Nephron progenitor cell (in vitro differentiated cells): ENCODE measurements around the gene EMILIN3.

Experiments
- DNase-seq: peaks from one replicate; pipeline ENCODE4 v3.0.0; 2021
- H3K27ac Mint-ChIP-seq: 2 replicates; pipeline ENCODE4 v1.8.0; 2021; ENCODE audit warnings: mild to moderate bottlenecking, moderate library complexity, mixed read lengths
- H3K27me3 Mint-ChIP-seq: 2 replicates; pipeline ENCODE4 v1.8.0; 2021; ENCODE audit warnings: mild to moderate bottlenecking, low read depth, mixed read lengths; ENCODE audit not compliant: poor library complexity
- H3K36me3 Mint-ChIP-seq: 2 replicates; pipeline ENCODE4 v1.8.0; 2021; ENCODE audit warnings: low read depth, mixed read lengths
- H3K4me1 Mint-ChIP-seq: 2 replicates; pipeline ENCODE4 v1.8.0; 2021; ENCODE audit warnings: mixed read lengths
- H3K4me3 Mint-ChIP-seq: 2 replicates; pipeline ENCODE4 v1.8.0; 2021; ENCODE audit warnings: mild to moderate bottlenecking, moderate library complexity, mixed read lengths
- H3K9me3 Mint-ChIP-seq: 2 replicates; pipeline ENCODE4 v1.8.0; 2021; ENCODE audit warnings: mild to moderate bottlenecking, moderate library complexity, mixed read lengths
- CTCF ChIP-seq: fragments of 200-600 bp; sonication (generic); IDR thresholded peaks from 2 replicates; pipeline ENCODE4 v1.5.0; 2021; ENCODE audit warnings: antibody characterized with exemption

Gene EMILIN3

GRCh38 chr20:41356951-41357350 lies 9.7 kb downstream of the EMILIN3 start:
- no peaks in the 10 kb centered on the region for H3K4me1 Mint-ChIP-seq
- TF ChIP-seq CTCF: no peak
- no peak for DNase-seq
- no peak overlapping the region for H3K4me3 Mint-ChIP-seq
- no peak overlapping the region for H3K27ac Mint-ChIP-seq
- no peaks in the 10 kb centered on the region for H3K9me3 Mint-ChIP-seq
- H3K36me3 Mint-ChIP-seq: no peaks in the 10 kb centered on the region
- peaks cover 9% of the 10 kb centered on the region for H3K27me3 Mint-ChIP-seq

GRCh38 chr20:41355598-41356203 lies 10.9 kb downstream of the EMILIN3 start:
- no peak overlapping the region for H3K27ac Mint-ChIP-seq
- H3K9me3 Mint-ChIP-seq: no peaks in the 10 kb centered on the region
- no peaks in the 10 kb centered on the region for H3K4me1 Mint-ChIP-seq
- no peak for DNase-seq
- no peak for TF ChIP-seq CTCF
- H3K36me3 Mint-ChIP-seq: no peaks in the 10 kb centered on the region
- H3K27me3 Mint-ChIP-seq: peaks cover 9% of the 10 kb centered on the region
- H3K4me3 Mint-ChIP-seq: no peak overlapping the region

- TF ChIP-seq CTCF: no peak
- no peak overlapping the region for H3K4me3 Mint-ChIP-seq
- H3K4me1 Mint-ChIP-seq: no peaks in the 10 kb centered on the region
- H3K27me3 Mint-ChIP-seq: peaks cover 6% of the 10 kb centered on the region
- no peak overlapping the region for H3K27ac Mint-ChIP-seq
- H3K9me3 Mint-ChIP-seq: no peaks in the 10 kb centered on the region
- H3K36me3 Mint-ChIP-seq: no peaks in the 10 kb centered on the region
- DNase-seq: no peak
Observed at GRCh38 chr20:41355192-41355591, 11.4 kb downstream of the EMILIN3 start.

GRCh38 chr20:41353530-41353929 lies 13.1 kb downstream of the EMILIN3 start:
- peaks cover 5% of the 10 kb centered on the region for H3K27me3 Mint-ChIP-seq

GRCh38 chr20:41352666-41353065 lies 14.0 kb downstream of the EMILIN3 start:
- Mint-ChIP-seq H3K27ac (no peak overlapping the region), H3K4me1 (peaks cover 3% of the 10 kb centered on the region), H3K4me3 (no peak overlapping the region), H3K9me3 (no peaks in the 10 kb centered on the region), H3K36me3 (no peaks in the 10 kb centered on the region), H3K27me3 (peaks cover 5% of the 10 kb centered on the region)
- DNase-seq: no peak
- no peak for TF ChIP-seq CTCF

More at GRCh38 chr20:41353530-41353929, 13.1 kb downstream of the EMILIN3 start:
- H3K9me3 Mint-ChIP-seq: no peaks in the 10 kb centered on the region
- no peak for DNase-seq
- no peak overlapping the region for H3K27ac Mint-ChIP-seq
- no peak overlapping the region for H3K4me3 Mint-ChIP-seq
- H3K36me3 Mint-ChIP-seq: no peaks in the 10 kb centered on the region
- H3K4me1 Mint-ChIP-seq: no peaks in the 10 kb centered on the region
- no peak for TF ChIP-seq CTCF

GRCh38 chr20:41352106-41352505 lies 14.5 kb downstream of the EMILIN3 start:
- no peak for DNase-seq
- Mint-ChIP-seq H3K9me3 (no peaks in the 10 kb centered on the region), H3K4me3 (no peak overlapping the region), H3K36me3 (no peaks in the 10 kb centered on the region), H3K4me1 (peaks cover 9% of the 10 kb centered on the region), H3K27me3 (peaks cover 5% of the 10 kb centered on the region), H3K27ac (no peak overlapping the region)
- TF ChIP-seq CTCF: peak; percentile 15
